H1 (cell line): Measurements from ENCODE around the gene TPRG1L. TPM values are rescaled to one million over a fixed set of nuclear protein-coding genes. Genes with fewer than 3 reads are reported as not detected.

ENCODE experiments used
- CTCF ChIA-PET: fragments of 300-600 bp; sonication (Branson Sonifier 250); formaldehyde crosslinking; loops from one replicate; lab custom pipeline; 2021; ENCODE audit not compliant: partially characterized antibody; lab: Charles Lee
- POLR2A ChIA-PET: fragments of 300-600 bp; sonication (Branson Sonifier 250); formaldehyde crosslinking; loops from one replicate; lab custom pipeline; 2021; ENCODE audit warnings: inconsistent platforms; ENCODE audit not compliant: partially characterized antibody; lab: Charles Lee
- DNase-seq, 2 experiments: peaks; one replicate each; pipeline versions ENCODE4 v3.0.0 to v3.0.0-alpha.2; 2010 to 2022; ENCODE audit warnings: low spot score in 2 of 2, low read depth in 1 of 2, mixed read lengths in 1 of 2
- FAIRE-seq: peaks from 2 replicates; lab custom pipeline; 2011; peaks lifted over from hg19 to GRCh38; lab: Jason Lieb, UNC
- H2AFZ ChIP-seq: 2 replicates; pipeline ENCODE4 v1.8.1; 2012; ENCODE audit warnings: low read length, inconsistent platforms
- H2AK5ac ChIP-seq: 2 replicates; pipeline ENCODE4 v1.6.1; 2013; ENCODE audit warnings: low read depth, low read length
- H2BK120ac ChIP-seq: replicated peaks from 2 replicates; pipeline ENCODE3; 2013; ENCODE audit warnings: low read depth, low read length, inconsistent platforms
- H2BK12ac ChIP-seq: 2 replicates; pipeline ENCODE4 v1.6.1; 2013; ENCODE audit warnings: low read depth, low read length
- H2BK15ac ChIP-seq: 2 replicates; pipeline ENCODE4 v1.6.1; 2013; ENCODE audit warnings: low read length
- H2BK20ac ChIP-seq: 2 replicates; pipeline ENCODE4 v1.6.1; 2013; ENCODE audit warnings: low read length
- H2BK5ac ChIP-seq: 2 replicates; pipeline ENCODE4 v1.6.1; 2013; ENCODE audit warnings: low read depth, low read length
- H3K14ac ChIP-seq: 2 replicates; pipeline ENCODE4 v1.6.1; 2013; ENCODE audit warnings: inconsistent platforms; ENCODE audit not compliant: insufficient read length
- H3K18ac ChIP-seq: 2 replicates; pipeline ENCODE4 v1.6.1; 2013; ENCODE audit warnings: low read length; ENCODE audit errors: extremely low read depth
- H3K23ac ChIP-seq: 2 replicates; pipeline ENCODE4 v1.6.1; 2013; ENCODE audit warnings: inconsistent platforms; ENCODE audit not compliant: insufficient read length
- H3K23me2 ChIP-seq: 2 replicates; pipeline ENCODE4 v1.6.1; 2013; ENCODE audit warnings: low read depth, low read length
- H3K27ac ChIP-seq: 2 replicates; pipeline ENCODE4 v1.6.1; 2011; ENCODE audit warnings: low read depth, low read length, inconsistent platforms
- H3K27me3 ChIP-seq, 4 experiments: replicated peaks in 1 of 4; 1 replicate in 1 of 4; 2 replicates in 3 of 4; pipeline versions ENCODE4 v1.6.1 to v1.8.1; 2011 to 2013; ENCODE audit warnings: low read length in 3 of 4, mild to moderate bottlenecking in 3 of 4, inconsistent platforms in 2 of 4, mixed read lengths in 2 of 4, moderate library complexity in 1 of 4; ENCODE audit not compliant: control insufficient read depth in 3 of 4, insufficient read depth in 3 of 4; ENCODE audit errors: extremely low read depth in 1 of 4
- H3K36me3 ChIP-seq, 4 experiments: 2 replicates each; pipeline versions ENCODE4 v1.6.1 to v1.8.1; 2011 to 2013; ENCODE audit warnings: mild to moderate bottlenecking in 4 of 4, low read length in 3 of 4, moderate library complexity in 2 of 4, control low read depth in 1 of 4, inconsistent platforms in 1 of 4; ENCODE audit not compliant: insufficient read depth in 4 of 4, control insufficient read depth in 2 of 4
- H3K4ac ChIP-seq: replicated peaks from 2 replicates; pipeline ENCODE3; 2013; ENCODE audit warnings: low read length, low read depth, mixed read lengths, inconsistent platforms; ENCODE audit not compliant: insufficient read length
- H3K4me1 ChIP-seq, 4 experiments: replicated peaks in 1 of 4; 1 replicate in 1 of 4; 2 replicates in 3 of 4; pipeline versions ENCODE4 v1.6.1 to v1.8.1; 2011 to 2013; ENCODE audit warnings: low read length in 3 of 4, inconsistent platforms in 2 of 4, mixed read lengths in 1 of 4; ENCODE audit not compliant: insufficient read depth in 4 of 4, control insufficient read depth in 3 of 4
- H3K4me2 ChIP-seq, 2 experiments: 2 replicates each; pipeline versions ENCODE4 v1.6.1 to v1.8.1; 2011 to 2013; ENCODE audit warnings: low read depth in 2 of 2, low read length in 2 of 2, control low read depth in 1 of 2, inconsistent platforms in 1 of 2, mild to moderate bottlenecking in 1 of 2; ENCODE audit not compliant: insufficient read depth in 1 of 2
- H3K4me3 ChIP-seq, 4 experiments: fragments of 200-600, 300-600 bp in 1 of 4; sonication (generic), shearing (Covaris generic), sonication (Bioruptor Twin) in 1 of 4; 2 replicates each; pipeline versions ENCODE4 v1.5.1 to v1.8.1; 2011 to 2016; ENCODE audit warnings: low read length in 4 of 4, low read depth in 3 of 4, control low read depth in 2 of 4, inconsistent platforms in 2 of 4, mild to moderate bottlenecking in 2 of 4, mixed read lengths in 1 of 4, moderate library complexity in 1 of 4; ENCODE audit not compliant: insufficient read depth in 2 of 4; ENCODE audit errors: extremely low read depth in 1 of 4
- H3K56ac ChIP-seq: replicated peaks from 2 replicates; pipeline ENCODE3; 2013; ENCODE audit warnings: low read depth, mild to moderate bottlenecking, mixed read lengths, low read length, inconsistent platforms; ENCODE audit not compliant: insufficient read length
- H3K79me1 ChIP-seq: 2 replicates; pipeline ENCODE4 v1.6.1; 2013; ENCODE audit warnings: low read depth, low read length, control low read depth
- H3K79me2 ChIP-seq, 2 experiments: 2 replicates each; pipeline versions ENCODE4 v1.6.1 to v1.8.1; 2012 to 2013; ENCODE audit warnings: low read length in 2 of 2, mild to moderate bottlenecking in 2 of 2, inconsistent platforms in 1 of 2; ENCODE audit not compliant: insufficient read depth in 2 of 2, control insufficient read depth in 1 of 2
- H3K9ac ChIP-seq, 4 experiments: replicated peaks in 1 of 4; 1 replicate in 1 of 4; 2 replicates in 3 of 4; pipeline versions ENCODE4 v1.6.1 to v1.8.1; 2011 to 2013; ENCODE audit warnings: low read depth in 3 of 4, low read length in 3 of 4, control low read depth in 2 of 4, mild to moderate bottlenecking in 2 of 4, moderate library complexity in 2 of 4, inconsistent platforms in 1 of 4; ENCODE audit errors: extremely low read depth in 1 of 4
- H3K9me3 ChIP-seq, 2 experiments: 2 replicates each; pipeline versions ENCODE4 v1.6.1 to v1.8.1; 2012 to 2013; ENCODE audit warnings: mild to moderate bottlenecking in 2 of 2, moderate library complexity in 2 of 2, control low read depth in 1 of 2, inconsistent platforms in 1 of 2, low read depth in 1 of 2, low read length in 1 of 2, mixed read lengths in 1 of 2; ENCODE audit not compliant: insufficient read depth in 2 of 2
- H4K20me1 ChIP-seq, 2 experiments: replicated peaks in 1 of 2; 2 replicates each; pipeline versions ENCODE3 to v1.8.1; 2011 to 2013; ENCODE audit warnings: inconsistent platforms in 2 of 2, low read length in 2 of 2, mild to moderate bottlenecking in 1 of 2; ENCODE audit not compliant: insufficient read depth in 2 of 2, control insufficient read depth in 1 of 2
- H4K5ac ChIP-seq: 2 replicates; pipeline ENCODE4 v1.6.1; 2013; ENCODE audit warnings: low read length, low read depth, mixed read lengths, inconsistent platforms; ENCODE audit not compliant: insufficient read length
- H4K8ac ChIP-seq: 2 replicates; pipeline ENCODE4 v1.8.0; 2013; ENCODE audit warnings: mild to moderate bottlenecking, moderate library complexity, low read length, inconsistent platforms; ENCODE audit not compliant: insufficient read depth; ENCODE audit errors: extremely low read depth
- H4K91ac ChIP-seq: replicated peaks from 2 replicates; pipeline ENCODE3; 2013; ENCODE audit warnings: low read length, mixed read lengths, inconsistent platforms; ENCODE audit not compliant: insufficient read length
- CTCF ChIP-seq, 3 experiments: IDR thresholded peaks; 1 replicate in 2 of 3; 2 replicates in 1 of 3; pipeline versions ENCODE4 v1.5.1 to v1.6.1; 2011; ENCODE audit warnings: low read length in 3 of 3, mild to moderate bottlenecking in 3 of 3, inconsistent platforms in 2 of 3, low read depth in 1 of 3, moderate library complexity in 1 of 3; ENCODE audit not compliant: insufficient read depth in 1 of 3; ENCODE audit errors: control extremely low read depth in 1 of 3
- FOSL1 ChIP-seq: IDR thresholded peaks from 2 replicates; pipeline ENCODE4 v1.6.1; 2011; ENCODE audit warnings: mild to moderate bottlenecking, low read depth, low read length, moderate library complexity; ENCODE audit not compliant: insufficient read depth
- RAD21 ChIP-seq, 2 experiments: IDR thresholded peaks in 1 of 2; conservative IDR thresholded peaks in 1 of 2; 2 replicates each; pipeline ENCODE4 v1.6.1; 2011; ENCODE audit warnings: low read depth in 2 of 2, low read length in 2 of 2, improper control_type of control experiment in 1 of 2, inconsistent platforms in 1 of 2, mild to moderate bottlenecking in 1 of 2, moderate library complexity in 1 of 2
- WGBS, 2 experiments: shearing (Covaris generic) in 1 of 2; methylation state at CpG; one replicate each; pipeline versions ENCODE4 v1.1.6 to v1.1.7; 2013 to 2015; ENCODE audit warnings: low lambda C conversion rate in 2 of 2, mixed read lengths in 2 of 2, inconsistent platforms in 1 of 2, low coverage in 1 of 2, missing lambda C conversion rate in 1 of 2; ENCODE audit not compliant: insufficient replicate concordance in 2 of 2, insufficient coverage in 1 of 2, insufficient read length in 1 of 2; ENCODE audit errors: extremely low coverage in 1 of 2, missing lambda C conversion rate in 1 of 2; 5-methylcytosine and 5-hydroxymethylcytosine counted together
- polyA plus RNA-seq, 7 experiments: library from polyadenylated mRNA; depleted of rRNA in 3 of 7; stranded (reverse) in 5 of 7; unstranded in 2 of 7; fragments of >200 nt in 5 of 7; fragments of 200-250 nt in 2 of 7; gene quantifications; 1 replicate in 5 of 7; 2 replicates in 1 of 7; 4 replicates in 1 of 7; pipeline versions ENCODE4 v1.2.1 to v1.2.3, GENCODE V29; 2011 to 2013; ENCODE audit warnings: missing spikeins in 2 of 7, mixed read lengths in 2 of 7
- total RNA-seq: library from RNA; stranded (reverse); fragmentation: NEBNext Ultra II Directional; extraction: Animal tissue kit (Norgen Biotek cat#: 25700); gene quantifications from 2 replicates; pipeline ENCODE4 v1.2.1, GENCODE V29; 2021

TPRG1L gene
- total and polyA plus RNA-seq, 2 of the 8 experiments (the other 6 are each of a cell fraction or from before 2014, with no cell fraction given), result 21.7 to 22.3 TPM

GRCh38 chr1:3663999-3664699 lies 39.3 kb downstream of the TPRG1L start:
- no peak overlapping the region for H2BK15ac ChIP-seq
- H2BK20ac ChIP-seq, result no peak overlapping the region
- TF ChIP-seq RAD21 (IDR thresholded peaks at IDR 0.05 in 1 of 2, conservative IDR thresholded peaks at IDR 0.05 in 1 of 2; ENCODE audit: low read depth in 2 of 2, low read length in 2 of 2) (peak in 1 of 2 experiments; percentile 14; a peak in 1 of 4 replicates), CTCF (IDR thresholded peaks at IDR 0.05; ENCODE audit: control extremely low read depth in 1 of 3, insufficient read depth in 1 of 3, low read depth in 1 of 3, low read length in 3 of 3) (peak in 1 of 3 experiments; percentile 33; a peak in 1 of 4 replicates), FOSL1 (no peak)
- no peaks in the 10 kb centered on the region for H3K9me3 ChIP-seq
- H3K4me3 ChIP-seq, result no peak overlapping the region
- H4K20me1 ChIP-seq, result no peaks in the 10 kb centered on the region
- H3K23me2 ChIP-seq, result no peaks in the 10 kb centered on the region
- H3K56ac ChIP-seq, result no peak overlapping the region
- no peaks in the 10 kb centered on the region for H3K79me1 ChIP-seq
- no peaks in the 10 kb centered on the region for H3K79me2 ChIP-seq
- H3K18ac ChIP-seq, result no peak overlapping the region
- DNase-seq (no peak), FAIRE-seq (no peak)
- no peak overlapping the region for H2BK5ac ChIP-seq
- no peak overlapping the region for H4K91ac ChIP-seq
- H2BK120ac ChIP-seq, result no peak overlapping the region
- no peak overlapping the region for H2BK12ac ChIP-seq
- H2AK5ac ChIP-seq, result no peak overlapping the region
- H2AFZ ChIP-seq, result no peak overlapping the region
- no peak overlapping the region for H3K14ac ChIP-seq
- H3K4me2 ChIP-seq, result no peak overlapping the region
- no peaks in the 10 kb centered on the region for H3K36me3 ChIP-seq
- ChIA-PET POLR2A (no interaction called here), CTCF (interaction anchor here (0.7 to 1.5 kb wide), 10 partner anchors 8 to 94 kb away, joined by 3 to 7 read pairs (median 4); no protein-coding TSS in a partner anchor)
- no peak overlapping the region for H3K27ac ChIP-seq
- WGBS, 2 experiments, result 94% methylated on average over 14 of the region's 14 CpGs; no CpG with 5 or more reads in 1 of the 2 experiments
- peaks cover 0 to 8% (median 6%) of the 10 kb centered on the region in 4 experiments; a peak in 5 of 7 replicates for H3K4me1 ChIP-seq
- H3K27me3 ChIP-seq, result peaks cover 0 to 7% (median under 1%) of the 10 kb centered on the region in 4 experiments; a peak in 3 of 7 replicates
- H3K9ac ChIP-seq, result no peak overlapping the region
- H3K23ac ChIP-seq, result no peak overlapping the region
- H3K4ac ChIP-seq, result no peak overlapping the region
- no peak overlapping the region; the same call in 1 of the 2 replicates for H4K8ac ChIP-seq
- no peak overlapping the region for H4K5ac ChIP-seq
